ENCODE measurements around the gene MAP1S. TPM values are rescaled to one million over a fixed set of nuclear protein-coding genes. Genes with fewer than 3 reads are reported as not detected.

The MAP1S gene
- total and polyA plus RNA-seq, 2 of the 8 experiments (the other 6 are each of a cell fraction or from before 2014, with no cell fraction given), result 66.7 to 115 TPM

GRCh38 chr19:17747205-17748098 lies 28.2 kb downstream of the MAP1S start:
- WGBS, 2 experiments (ENCODE audit: extremely low coverage in 1 of 2, insufficient coverage in 1 of 2, insufficient read length in 1 of 2, insufficient replicate concordance in 2 of 2, low coverage in 1 of 2, low lambda C conversion rate in 2 of 2, missing lambda C conversion rate in 1 of 2), result 15% methylated on average over 30 of the region's 75 CpGs; no CpG with 5 or more reads in 1 of the 2 experiments
- Histone ChIP-seq H3K79me2 (ENCODE audit: control insufficient read depth in 1 of 2, insufficient read depth in 2 of 2, low read length in 2 of 2) (no peaks in the 10 kb centered on the region), H3K14ac (ENCODE audit: insufficient read length) (no peak overlapping the region), H2BK15ac (ENCODE audit: low read length) (peak overlapping the region; percentile 55; the same call in 1 of the 2 replicates), H4K8ac (ENCODE audit: extremely low read depth, insufficient read depth, low read length) (peak overlapping the region; percentile 44; the same call in 1 of the 2 replicates), H3K36me3 (ENCODE audit: control insufficient read depth in 2 of 4, insufficient read depth in 4 of 4, low read length in 3 of 4) (no peaks in the 10 kb centered on the region), H2BK12ac (ENCODE audit: low read depth, low read length) (no peak overlapping the region), H4K91ac (replicated peaks; ENCODE audit: insufficient read length, low read length) (no peak overlapping the region), H2BK120ac (replicated peaks; ENCODE audit: low read depth, low read length) (no peak overlapping the region), H2AK5ac (ENCODE audit: low read depth, low read length) (no peak overlapping the region), H3K56ac (replicated peaks; ENCODE audit: insufficient read length, low read depth, low read length) (no peak overlapping the region), H2BK5ac (ENCODE audit: low read depth, low read length) (peak overlapping the region; percentile 7; the same call in 1 of the 2 replicates), H3K18ac (ENCODE audit: extremely low read depth, low read length) (peak overlapping the region; percentile 62; the same call in 1 of the 2 replicates), H3K23me2 (ENCODE audit: low read depth, low read length) (peaks cover 5% of the 10 kb centered on the region; the same call in 1 of the 2 replicates), H2BK20ac (ENCODE audit: low read length) (no peak overlapping the region), H3K79me1 (ENCODE audit: low read depth, low read length) (no peaks in the 10 kb centered on the region), H3K27ac (ENCODE audit: low read depth, low read length) (no peak overlapping the region), H3K27me3 (replicated peaks in 1 of 4; ENCODE audit: control insufficient read depth in 3 of 4, extremely low read depth in 1 of 4, insufficient read depth in 3 of 4, low read length in 3 of 4) (no peaks in the 10 kb centered on the region), H4K20me1 (replicated peaks in 1 of 2; ENCODE audit: control insufficient read depth in 1 of 2, insufficient read depth in 2 of 2, low read length in 2 of 2) (peaks cover 0 to 3% of the 10 kb centered on the region in 2 experiments), H3K23ac (ENCODE audit: insufficient read length) (no peak overlapping the region), H4K5ac (ENCODE audit: insufficient read length, low read depth, low read length) (peak overlapping the region; percentile 50), H3K4me3 (ENCODE audit: extremely low read depth in 1 of 4, insufficient read depth in 2 of 4, low read depth in 3 of 4, low read length in 4 of 4) (peak overlapping the region; percentile 64 to 86 (median 78)), H3K4me2 (ENCODE audit: insufficient read depth in 1 of 2, low read depth in 2 of 2, low read length in 2 of 2) (peak overlapping the region; percentile 67 to 85), H3K9me3 (ENCODE audit: insufficient read depth in 2 of 2, low read depth in 1 of 2, low read length in 1 of 2) (0 out of 4 replicates have a peak, but pooled peaks cover 0 to 1% of the 10 kb centered on the region in 2 experiments), H3K4ac (replicated peaks; ENCODE audit: insufficient read length, low read depth, low read length) (no peak overlapping the region), H2AFZ (ENCODE audit: low read length) (peak overlapping the region; percentile 67; the same call in 1 of the 2 replicates), H3K9ac (replicated peaks in 1 of 4; ENCODE audit: extremely low read depth in 1 of 4, low read depth in 3 of 4, low read length in 3 of 4) (no peak overlapping the region; a peak in 1 of 7 replicates), H3K4me1 (replicated peaks in 1 of 4; ENCODE audit: control insufficient read depth in 3 of 4, insufficient read depth in 4 of 4, low read length in 3 of 4) (peaks cover 0 to 5% (median under 1%) of the 10 kb centered on the region in 4 experiments; a peak in 4 of 7 replicates)
- ChIA-PET POLR2A (ENCODE audit: partially characterized antibody) (interaction anchor here (0.9 to 1.8 kb wide), 2 partner anchors 9 to 61 kb away, joined by 3 to 6 read pairs; no protein-coding TSS in a partner anchor), CTCF (ENCODE audit: partially characterized antibody) (interaction anchor here (0.6 to 1.5 kb wide), 3 partner anchors 14 to 27 kb away, joined by 3 to 7 read pairs (median 3); no protein-coding TSS in a partner anchor)
- DNase-seq (ENCODE audit: low read depth in 1 of 2, low spot score in 2 of 2) (peak; percentile 82 to 95), FAIRE-seq (no peak)
- TF ChIP-seq KDM1A (IDR thresholded peaks at IDR 0.05; ENCODE audit: borderline replicate concordance, low read length) (peak; percentile 100), CHD1 (IDR thresholded peaks at IDR 0.05; ENCODE audit: low read depth, low read length) (no peak), SRF (IDR thresholded peaks at IDR 0.05; ENCODE audit: low read depth, low read length) (no peak), KDM4A (IDR thresholded peaks at IDR 0.05; ENCODE audit: low read depth, low read length, severe bottlenecking) (peak; percentile 92), MAX (IDR thresholded peaks at IDR 0.05) (peak; percentile 73), NRF1 (IDR thresholded peaks at IDR 0.05; ENCODE audit: low read depth, low read length) (no peak), HDAC6 (IDR thresholded peaks at IDR 0.05; ENCODE audit: low read depth, low read length) (no peak)
- TF ChIP-seq, protein P1, sequence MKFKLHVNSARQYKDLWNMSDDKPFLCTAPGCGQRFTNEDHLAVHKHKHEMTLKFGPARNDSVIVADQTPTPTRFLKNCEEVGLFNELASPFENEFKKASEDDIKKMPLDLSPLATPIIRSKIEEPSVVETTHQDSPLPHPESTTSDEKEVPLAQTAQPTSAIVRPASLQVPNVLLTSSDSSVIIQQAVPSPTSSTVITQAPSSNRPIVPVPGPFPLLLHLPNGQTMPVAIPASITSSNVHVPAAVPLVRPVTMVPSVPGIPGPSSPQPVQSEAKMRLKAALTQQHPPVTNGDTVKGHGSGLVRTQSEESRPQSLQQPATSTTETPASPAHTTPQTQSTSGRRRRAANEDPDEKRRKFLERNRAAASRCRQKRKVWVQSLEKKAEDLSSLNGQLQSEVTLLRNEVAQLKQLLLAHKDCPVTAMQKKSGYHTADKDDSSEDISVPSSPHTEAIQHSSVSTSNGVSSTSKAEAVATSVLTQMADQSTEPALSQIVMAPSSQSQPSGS (IDR thresholded peaks at IDR 0.05; ENCODE audit: low read length), result no peak
